GM21737 (cell line): ENCODE measurements around the gene HNRNPA0.
"Not testable (repeated sequence)": the region's sequence is repeated elsewhere in the genome, so short reads cannot be mapped to it uniquely, and the experiment has no call there.

Experiments
- ATAC-seq: cut with Tn5 transposase; IDR thresholded peaks from one replicate; pipeline ENCODE4 v1.9.1; 2021; ENCODE audit warnings: mild to moderate bottlenecking, moderate library complexity; ENCODE audit not compliant: unreplicated experiment

HNRNPA0 gene

DNA sequence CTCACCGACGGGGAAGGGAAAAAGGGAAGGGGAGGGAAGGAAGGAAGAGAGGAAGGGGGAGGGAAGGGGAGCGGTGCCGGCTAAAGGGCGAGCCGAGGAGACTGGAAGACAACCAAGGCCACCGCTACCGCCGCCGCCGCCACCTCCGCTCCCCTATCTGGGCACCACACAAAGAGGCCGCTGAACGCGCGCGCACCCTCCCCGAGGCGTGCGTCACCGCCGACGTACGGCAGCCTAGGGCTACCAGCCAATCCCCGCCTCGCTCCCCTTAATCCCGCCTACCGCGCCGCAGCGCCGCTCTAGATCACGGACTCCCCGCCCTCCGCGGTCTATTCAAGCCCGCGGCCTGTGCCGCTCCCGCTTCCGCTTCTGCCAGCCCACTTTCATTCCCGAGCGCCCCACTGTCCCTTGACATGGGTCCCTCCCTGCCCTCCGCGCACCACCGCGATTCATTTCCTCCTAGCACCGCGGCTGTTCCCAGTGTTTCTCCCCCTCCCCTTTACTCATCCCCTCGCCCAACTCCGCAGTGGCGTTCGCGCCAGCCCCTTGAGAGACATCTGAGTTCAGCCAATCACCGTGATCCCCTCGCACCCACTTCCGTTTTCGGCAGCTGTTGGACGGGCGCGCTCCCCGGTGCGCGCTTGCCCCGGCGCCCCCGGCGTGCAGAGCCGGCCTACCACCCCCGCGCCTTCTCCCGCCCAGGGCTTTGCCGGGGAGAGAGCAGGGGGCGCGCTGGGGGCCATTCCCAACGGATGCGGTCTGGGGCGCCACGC, at the start of gene HNRNPA0:
Gene HNRNPA0 (minus strand): TSS at position 176 of the 773 bp plus-strand sequence. CDS start 297 bp downstream, outside the sequence.
- ATAC-seq, result peak; percentile 81

DNA sequence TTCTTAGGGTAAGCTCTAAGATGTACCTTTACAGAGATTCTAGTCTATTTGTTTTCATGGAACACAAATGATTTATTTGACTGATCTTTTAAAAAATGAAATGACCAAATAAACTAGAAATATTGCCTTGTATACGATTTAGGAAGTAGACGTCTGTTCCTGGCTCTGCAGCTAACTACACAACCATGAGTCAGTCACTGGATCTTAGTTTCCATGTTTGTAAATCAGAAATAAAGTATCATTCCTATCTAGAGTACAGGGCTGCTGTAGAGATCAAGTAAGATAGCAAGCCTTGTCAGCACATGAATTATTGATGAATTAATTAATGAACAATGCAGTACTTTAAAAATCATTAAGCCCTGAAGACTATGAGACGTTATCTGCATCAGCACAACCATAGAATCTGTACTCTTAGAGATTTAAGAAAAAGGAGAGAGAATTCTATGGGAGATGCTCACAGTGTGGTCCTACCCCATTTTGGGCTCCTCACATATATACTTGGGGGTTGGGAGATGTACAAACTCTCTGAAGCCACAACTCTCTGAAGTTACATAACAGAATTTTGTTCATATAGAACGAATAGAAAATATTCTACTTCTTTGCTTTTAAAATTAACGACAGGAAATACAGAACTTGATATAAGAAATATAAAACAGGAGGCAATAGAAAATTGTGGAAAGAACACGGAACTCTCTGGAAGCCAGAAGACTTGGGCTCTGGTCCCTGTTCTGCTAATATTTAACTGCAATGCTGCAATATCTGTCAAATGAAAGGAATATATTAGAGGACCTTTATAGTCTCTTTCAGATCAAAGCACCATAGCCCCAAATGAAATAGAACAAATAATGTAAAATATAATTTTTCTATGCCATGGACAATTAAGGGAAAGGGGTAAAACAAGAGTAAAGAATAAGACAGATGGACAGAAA, 48.4 kb upstream of the HNRNPA0 start:
- no peak for ATAC-seq

DNA sequence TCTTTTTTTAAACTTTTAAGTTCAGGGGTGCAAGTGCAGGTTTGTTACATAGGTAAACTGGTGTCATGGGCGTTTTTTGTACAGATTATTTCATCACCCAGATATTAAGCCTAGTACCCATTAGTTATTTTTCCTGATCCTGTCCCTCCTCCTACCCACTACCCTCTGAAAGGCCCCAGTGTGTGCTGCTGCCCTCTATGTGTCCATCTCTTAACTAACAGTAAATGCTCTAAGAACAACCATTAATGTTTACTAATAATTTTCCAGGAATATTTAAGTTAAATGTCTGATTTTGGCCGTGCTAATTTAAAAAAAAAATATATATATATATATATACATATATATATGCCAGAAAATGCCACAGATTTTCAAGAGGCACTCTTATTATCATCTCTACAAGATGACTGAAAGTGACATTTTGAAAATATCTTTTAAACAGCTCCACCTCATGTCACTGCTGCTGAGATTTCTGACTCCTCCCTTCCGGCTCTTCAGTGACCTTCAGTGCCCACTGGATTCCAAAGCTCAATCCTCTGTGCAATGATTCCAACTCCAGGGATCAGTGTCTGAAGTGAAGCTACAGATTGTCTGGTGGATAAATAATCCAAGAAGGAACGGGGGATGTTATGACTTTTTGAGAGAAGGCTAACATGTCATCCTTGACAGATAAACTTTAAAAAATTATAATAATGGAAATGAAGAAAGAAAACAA, 46.7 kb upstream of the HNRNPA0 start:
- ATAC-seq, result no peak

DNA sequence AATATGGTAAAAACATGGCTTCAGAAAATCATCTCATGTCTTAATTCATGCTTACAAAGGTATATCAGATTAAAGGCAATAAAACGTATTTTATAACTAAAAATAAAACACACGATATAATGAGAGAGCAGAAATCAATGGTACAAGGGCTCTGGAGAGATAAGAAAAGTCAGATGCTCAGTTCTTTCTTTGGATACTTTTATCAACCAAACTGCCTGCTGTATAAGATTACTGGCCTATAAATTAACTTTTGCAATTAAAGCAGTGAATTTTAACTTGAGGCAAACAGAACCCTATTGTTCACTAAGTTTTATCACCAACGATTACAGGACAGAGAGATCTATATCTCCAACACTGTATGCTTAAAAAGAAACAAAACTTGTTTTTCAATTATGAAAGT, 42.1 kb upstream of the HNRNPA0 start:
- ATAC-seq, result no peak

DNA sequence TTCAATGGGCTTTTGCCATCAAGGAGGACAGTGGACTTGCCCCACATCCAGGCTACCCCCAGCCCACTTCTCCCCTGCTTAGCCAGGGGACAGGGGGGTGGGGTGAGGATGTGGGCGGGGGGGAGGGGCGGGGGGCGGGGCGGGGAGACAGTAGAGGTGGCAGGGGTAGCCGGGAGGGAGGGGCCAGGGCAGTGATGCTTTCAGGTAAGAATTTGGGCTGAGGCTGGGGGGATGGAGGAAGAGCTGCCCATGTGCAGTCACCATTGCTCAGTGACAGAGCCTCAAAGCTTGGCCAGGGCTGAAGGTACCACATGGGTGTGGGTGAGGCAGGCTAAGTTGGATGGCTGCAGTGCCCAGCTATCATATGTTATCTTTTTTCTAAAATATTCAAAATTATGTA, 40.7 kb upstream of the HNRNPA0 start:
- ATAC-seq, result no peak

DNA sequence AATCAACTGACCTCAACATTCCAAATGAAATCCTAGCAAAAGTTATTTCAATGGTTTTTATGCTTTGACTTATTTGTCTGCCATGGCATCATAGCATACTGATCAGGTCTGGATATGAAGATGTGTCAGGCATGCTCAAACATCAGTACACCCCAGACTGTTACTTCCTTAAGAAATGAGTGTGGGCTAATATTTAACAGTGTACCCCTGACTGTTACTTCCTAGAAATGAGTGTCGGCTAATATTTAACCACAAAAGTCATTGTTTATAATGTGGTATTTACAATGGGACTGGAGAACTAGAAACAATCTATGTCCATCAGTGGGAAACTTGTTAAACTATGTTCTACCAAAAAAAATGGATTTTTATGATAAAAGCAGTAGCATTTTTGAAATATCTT, 38.1 kb upstream of the HNRNPA0 start:
- ATAC-seq, result no peak

DNA sequence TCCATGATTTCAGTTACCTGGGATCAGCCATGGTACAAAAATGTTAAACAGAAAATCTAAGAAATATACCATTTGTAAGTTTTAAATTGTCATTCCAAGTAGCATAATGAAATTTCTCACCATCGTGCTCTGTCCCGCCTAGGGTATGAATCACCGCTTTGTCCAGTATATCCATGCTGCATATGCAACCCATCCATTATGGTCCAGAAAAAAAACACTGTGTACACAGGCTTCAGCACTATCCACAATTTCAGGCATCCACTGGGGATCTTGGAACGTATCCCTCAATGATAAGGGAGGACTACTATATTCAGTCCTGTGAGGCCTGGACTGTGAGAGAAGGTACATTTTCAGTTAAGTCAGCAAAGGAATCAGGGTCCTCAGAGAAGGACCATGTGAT, 37.6 kb upstream of the HNRNPA0 start:
- ATAC-seq, result no peak

DNA sequence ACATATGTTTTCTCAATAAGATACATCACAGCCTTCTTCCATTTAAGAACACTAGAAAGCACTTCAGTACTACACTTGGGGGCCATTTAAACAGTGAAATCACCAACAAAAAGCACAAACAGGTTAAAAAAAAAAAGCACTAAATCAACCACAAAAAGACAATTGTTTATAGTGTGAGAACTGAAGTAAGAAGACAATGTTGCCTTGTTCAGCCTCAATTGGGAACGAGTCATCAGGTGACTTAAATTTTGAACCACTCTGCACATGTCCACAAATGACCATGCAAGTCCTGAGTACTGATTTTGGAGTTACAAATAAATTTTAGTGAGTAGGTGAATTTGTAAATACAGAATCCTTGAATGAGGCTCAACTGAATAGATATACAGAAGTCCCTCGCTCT, 37.2 kb upstream of the HNRNPA0 start:
- no peak for ATAC-seq

DNA sequence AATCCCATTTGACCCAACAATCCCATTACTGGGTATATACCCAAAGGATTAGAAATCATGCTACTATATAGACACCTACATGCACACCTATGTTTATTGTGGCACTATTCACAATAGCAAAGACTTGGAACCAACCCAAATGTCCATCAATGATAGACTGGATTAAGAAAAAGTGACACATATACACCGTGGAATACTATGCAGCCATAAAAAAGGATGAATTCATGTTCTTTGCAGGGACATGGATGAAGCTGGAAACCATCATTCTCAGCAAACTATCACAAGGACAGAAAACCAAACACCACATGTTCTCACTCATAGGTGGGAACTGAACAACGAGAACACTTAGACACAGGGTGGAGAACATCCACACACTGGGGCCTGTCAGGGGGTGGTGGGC, 34.4 kb upstream of the HNRNPA0 start:
- ATAC-seq, result not testable (repeated sequence)

DNA sequence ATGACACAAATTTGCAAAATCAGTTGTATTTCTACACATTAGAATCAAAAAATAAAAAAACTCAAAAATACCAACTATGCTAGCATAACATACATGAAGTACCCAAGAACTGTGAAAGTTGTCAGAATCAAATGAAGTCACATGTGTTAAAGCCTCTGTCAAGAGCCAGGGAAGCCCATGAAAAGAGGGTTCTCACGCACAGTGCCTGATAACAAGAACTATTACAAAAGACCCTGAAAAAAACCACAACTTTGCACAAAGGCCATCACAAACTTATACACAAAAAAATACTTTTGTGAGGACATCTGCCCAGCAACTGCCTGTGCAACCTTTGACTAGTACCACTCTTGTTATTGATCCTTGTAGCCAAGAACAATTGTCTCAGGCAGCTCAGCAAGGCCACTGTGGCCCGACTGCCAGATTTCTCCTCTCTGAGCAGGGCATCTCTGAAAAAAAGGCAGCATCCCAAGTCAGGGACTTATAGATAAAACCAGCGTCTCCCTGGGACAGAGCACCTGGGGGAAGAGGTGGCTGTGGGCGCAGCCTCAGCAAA, 28.9 kb upstream of the HNRNPA0 start:
- ATAC-seq, result no peak

DNA sequence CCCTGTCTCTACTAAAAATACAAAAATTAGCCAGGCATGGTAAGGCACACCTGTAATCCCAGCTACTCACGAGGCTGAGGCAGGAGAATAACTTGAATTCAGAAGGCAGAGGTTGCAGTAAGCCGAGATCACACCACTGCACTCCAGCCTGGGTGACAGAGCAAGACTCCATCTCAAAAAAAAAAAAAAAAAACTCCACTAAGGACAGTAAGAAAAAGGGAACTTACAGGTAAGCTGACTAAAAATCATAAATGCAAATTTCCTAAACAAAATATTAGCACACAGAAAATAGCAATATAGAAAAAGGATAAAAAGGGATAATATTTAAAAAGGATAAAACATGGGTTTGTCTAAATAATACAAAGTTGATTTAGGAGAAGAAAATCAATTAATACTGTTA, 27.9 kb upstream of the HNRNPA0 start:
- no peak for ATAC-seq

DNA sequence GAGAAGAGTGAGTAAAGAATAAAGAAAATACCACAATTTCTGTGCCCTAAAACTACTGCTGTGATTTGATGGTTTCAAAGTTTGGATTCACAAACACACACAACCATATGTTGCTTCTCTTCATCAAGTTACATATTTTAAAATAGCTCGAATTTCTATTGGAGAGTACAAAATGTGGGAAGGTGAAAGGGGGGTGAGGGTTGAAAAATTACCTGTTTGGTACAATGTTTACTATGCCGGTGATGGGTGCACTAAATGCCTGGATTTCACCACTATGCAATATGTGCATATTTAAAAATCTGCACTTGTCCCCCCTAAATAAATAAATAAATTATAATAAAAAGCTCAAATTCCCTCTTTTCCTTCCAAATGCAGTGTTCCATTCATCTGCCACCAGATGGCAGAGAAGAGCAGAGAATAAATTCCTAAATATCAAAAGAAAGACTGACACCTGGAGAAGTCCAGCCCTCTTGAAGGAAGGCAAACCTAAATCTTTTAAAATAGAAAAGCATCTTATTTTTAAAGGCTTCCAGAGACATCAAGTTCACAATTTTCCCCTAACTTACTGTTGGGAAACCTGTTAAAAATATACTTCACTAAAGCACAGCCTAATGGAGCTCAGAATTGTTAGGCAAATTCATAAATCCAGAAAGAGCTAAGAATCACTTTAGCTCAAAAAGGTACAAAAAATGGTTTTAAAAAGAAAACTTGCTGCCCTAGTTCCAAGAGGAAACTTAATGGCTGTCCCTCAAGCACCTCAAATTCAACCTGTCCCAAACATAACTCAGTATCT, 24.8 kb upstream of the HNRNPA0 start:
- no peak for ATAC-seq

DNA sequence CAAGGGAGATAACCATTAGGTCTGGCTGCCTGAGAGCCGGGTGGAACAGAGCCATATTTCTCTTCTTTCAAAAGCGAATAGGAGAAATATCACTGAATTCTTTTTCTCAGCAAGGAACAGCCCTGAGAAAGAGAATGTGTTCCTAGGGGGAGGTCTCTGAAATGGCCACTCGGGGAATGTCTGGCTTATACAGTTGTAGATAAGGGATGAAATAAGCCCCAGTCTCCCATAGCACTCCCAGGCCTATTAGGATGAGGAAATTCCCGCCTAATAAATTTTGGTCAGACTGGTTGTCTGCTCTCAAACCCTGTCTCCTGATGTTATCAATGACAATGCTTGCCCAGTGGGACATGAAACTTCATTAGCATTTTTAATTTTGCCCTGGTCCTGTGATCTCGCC, 13.8 kb upstream of the HNRNPA0 start:
- ATAC-seq, result not testable (repeated sequence)

DNA sequence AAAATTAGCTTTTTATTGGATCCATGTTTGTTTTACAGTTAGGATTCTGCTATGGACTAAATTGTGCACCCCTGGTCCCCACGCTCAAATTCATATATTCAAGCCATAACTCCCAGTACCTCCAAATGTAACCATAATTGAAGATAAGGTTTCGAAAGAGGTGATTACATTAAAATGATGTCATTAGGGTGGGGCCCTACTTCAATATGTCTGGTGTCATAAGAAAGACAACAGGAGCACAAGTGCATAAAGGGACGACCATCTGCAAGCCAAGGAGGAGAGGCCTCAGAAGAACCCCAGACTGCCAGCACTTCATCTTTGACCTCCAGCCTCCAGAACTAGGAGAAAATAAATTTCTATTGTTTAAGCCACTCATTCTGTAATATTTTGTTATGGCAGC, 7.4 kb upstream of the HNRNPA0 start:
- no peak for ATAC-seq

DNA sequence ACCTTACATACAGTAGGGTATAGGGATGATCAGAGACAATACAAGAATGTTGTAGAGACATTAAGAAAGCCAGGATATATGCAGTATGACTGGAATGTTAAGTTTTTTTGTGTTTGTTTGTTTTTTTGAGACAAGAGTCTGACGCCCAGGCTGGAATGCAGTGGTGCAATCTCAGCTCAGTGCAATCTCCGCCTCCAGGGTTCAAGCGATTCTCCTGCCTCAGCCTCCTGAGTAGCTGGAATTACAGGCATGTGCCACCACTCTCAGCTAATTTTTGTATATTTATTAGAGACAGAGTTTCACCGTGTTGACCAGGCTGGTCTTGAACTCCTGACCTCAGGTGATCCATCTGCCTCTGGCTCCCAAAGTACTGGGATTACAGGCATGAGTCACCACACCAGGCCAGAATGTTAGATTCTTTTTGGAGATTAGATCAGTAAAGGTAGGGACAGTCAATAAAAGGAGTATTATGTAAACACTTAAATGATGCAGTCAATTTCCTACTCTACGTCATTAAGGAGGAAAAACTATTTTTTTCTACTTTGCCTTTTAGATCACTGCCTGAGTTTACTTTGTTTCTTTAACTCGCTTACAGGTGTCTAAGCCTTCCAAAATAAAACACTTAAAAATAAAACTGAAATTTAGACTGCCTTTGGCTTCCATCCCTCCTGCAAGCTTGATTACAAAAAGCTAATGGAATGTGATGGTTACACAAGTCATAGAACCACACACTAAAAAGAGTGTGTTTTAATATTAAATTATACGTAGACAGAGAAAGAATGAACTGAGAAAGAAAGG, 6.8 kb upstream of the HNRNPA0 start:
- no peak for ATAC-seq

DNA sequence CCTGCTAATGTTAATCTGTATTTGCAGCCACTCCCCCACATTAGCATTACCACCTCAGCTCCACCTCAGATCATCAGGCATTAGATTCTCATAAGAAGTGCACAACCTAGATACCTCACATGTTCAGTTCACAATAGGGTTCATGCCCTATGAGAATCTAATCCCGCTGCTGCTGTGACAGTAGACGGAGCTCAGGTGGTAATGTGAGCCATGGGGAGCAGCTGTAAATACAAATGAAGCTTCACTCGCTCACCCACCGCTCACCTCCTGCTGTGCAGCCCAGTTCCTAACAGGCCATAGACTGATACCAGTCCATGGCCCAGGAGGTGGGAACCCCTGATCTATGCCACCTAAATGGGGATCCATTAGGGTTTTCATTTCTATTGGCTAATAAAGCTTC, 6.1 kb upstream of the HNRNPA0 start:
- no peak for ATAC-seq

DNA sequence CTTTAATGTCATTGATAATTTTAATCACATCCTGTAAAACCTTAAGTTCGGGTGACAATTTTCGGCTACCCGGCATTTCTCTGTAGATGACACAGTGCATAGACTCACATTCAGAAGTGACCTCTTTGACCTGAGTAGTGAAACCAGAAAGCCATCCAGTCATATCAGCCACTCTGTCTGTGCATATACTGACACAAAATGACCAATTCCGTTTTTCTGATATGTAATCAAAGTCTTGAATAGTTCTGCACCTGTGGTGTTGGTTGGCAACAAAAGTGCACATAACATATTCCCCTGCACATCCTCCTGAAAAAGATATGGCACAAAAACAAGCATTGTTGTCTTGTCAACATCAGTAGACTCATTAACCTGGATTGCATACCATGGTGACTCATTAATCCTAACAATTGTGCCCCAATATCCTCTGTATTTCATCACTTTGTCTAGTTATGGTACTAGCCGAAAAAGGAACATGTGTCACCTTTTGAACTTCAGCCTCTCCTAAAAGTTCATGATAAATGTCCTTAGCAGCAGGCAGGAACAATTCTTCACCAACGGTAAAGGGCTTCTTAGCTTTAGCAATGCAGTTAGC, 4.6 kb upstream of the HNRNPA0 start:
- no peak for ATAC-seq

DNA sequence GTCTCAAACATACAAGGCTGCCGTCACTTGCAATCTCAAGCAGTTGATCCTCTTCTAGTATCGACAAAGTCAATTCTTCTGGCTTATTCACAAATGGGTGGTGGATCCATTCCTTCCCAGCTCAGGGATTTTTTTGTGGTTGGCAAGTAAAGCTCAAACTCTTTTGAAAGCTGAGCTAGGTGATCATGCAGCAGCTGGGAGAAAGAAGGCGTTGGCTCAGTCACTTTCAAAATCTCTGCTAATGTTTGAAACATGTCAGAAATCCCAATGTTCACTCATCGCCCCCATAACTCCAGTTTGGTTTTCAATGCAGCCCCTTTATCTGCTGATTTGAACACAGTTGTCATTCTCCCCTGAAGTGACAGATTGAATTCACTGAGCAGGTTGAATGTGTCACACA, 4.0 kb upstream of the HNRNPA0 start:
- no peak for ATAC-seq

DNA sequence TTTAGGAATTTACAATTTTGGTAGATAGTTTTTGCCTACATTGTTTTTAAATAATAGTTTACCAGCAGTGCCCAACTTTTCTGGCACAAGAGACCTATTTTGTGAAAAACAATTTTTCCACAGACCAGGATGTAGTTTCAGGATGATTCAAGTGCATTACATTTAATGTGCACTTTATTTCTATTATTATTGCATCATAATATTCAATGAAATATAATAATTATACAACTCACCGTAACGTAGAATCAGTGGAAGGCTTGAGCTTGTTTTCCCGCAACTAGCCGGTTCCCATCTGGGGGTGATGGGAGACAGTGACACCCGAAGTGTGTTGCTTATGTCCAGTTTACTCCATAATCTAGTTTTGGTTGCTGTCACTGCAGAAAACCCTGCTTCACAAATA, 3.5 kb upstream of the HNRNPA0 start:
- no peak for ATAC-seq
